Stimulated activated CD8-positive, alpha-beta memory T cell treated with anti-CD3 and anti-CD28 coated beads, Interleukin-7, amount 100 ng/mL, for 1 hour (primary cell): ENCODE measurements around the gene NPPB.
A peak's percentile ranks its signal among the peaks of the same experiment; 100 is the strongest.

Source experiments
- DNase-seq, 2 donors: peaks; one replicate each; pipeline ENCODE4 v3.0.0-alpha.2; 2020; ENCODE audit warnings: low read depth in 2 of 2

NPPB gene

DNA sequence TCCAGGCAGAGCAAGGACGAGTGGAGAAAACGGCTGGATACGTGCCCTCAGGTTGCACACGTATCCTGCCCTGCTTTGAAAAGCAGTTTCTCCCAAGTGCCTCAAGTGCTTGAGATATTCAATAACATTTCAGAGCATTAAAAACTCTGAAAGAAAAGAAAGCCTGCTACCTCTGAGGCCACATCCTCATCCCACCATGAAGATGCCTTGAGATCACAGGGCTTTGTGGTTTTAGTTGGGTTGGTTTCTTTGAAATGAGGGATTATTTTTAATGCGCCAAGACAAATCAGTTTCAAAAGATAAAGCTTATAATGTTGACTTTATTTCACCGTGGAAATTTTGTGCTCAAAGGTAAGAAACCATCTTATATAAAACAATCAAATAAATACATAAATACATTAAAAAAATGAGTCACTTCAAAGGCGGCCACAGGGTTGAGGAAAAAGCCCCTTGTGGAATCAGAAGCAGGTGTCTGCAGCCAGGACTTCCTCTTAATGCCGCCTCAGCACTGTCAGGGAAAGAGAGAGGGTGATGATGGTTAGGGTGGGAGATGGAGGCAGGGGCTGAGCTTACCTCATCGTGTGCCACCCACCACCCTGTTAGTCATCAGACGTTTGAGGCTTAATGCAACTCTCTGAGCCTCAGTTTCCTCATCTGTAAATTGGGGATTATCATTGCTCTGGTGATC lies 1.4 kb downstream of the NPPB start:
- no peak for DNase-seq

DNA sequence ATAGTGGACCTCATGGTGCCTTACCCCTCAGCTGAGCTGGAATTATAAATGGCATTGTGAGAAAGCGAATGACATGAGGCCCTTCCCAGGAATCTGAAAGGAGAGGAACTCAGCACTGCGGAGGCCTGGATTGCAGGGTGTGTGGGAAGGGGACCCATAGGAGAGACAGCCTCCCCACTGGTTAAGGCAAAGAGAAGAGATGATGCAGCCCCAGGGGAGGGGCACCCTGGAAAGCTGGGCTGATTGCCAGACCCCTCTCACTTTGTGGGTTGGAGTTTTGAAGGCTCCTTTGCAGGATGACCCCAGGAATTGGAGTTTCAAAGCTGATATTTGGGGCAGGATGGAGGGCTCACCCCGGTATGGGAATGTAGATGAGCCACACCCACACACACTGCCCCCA lies 2.0 kb downstream of the NPPB start:
- DNase-seq, result no peak

DNA sequence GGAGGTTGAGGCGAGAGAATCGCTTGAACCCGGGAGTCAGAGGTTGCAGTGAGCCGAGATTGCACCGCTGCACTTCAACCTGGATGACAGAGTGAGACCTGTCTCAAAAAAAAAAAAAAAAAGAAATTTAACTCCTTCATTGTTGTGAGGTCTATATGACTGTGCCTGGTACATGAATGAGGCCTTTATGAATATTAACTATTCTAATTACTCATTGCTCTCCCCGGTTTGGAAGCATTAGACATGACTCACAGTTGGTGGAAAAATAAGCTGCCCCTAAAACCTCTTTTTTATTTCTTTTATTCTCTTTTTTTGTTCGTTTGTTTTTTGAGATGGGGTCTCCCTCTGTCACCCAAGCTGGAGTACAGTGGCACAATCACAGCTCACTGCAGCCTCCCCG lies 3.3 kb downstream of the NPPB start:
- DNase-seq, result no peak

GRCh38 chr1:11854519-11854918 lies 4.2 kb downstream of the NPPB start:
- no peak for DNase-seq

DNA sequence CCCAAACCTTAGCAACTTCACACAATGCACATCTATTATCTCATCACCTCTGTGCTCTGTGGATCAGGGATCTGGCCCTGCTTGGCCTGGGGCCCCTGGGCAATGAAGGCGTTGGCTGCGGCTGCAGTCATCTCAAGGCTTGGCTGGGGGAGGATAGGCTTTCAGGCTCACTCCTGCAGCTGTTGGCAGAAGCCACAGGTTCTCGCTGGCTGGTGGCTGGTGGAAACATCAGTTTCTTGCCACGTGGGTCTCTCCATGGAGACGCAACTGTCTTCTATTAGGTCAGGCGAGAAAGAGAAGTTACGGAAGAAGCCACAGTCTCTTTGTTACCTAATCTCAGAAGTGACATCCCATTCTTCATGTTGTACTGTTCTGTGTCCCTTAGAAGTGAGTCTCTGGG lies 7.6 kb downstream of the NPPB start:
- no peak for DNase-seq

- DNase-seq, result no peak
Measured at GRCh38 chr1:11850156-11850555, 8.6 kb downstream of the NPPB start.

- no peak for DNase-seq
Measured at GRCh38 chr1:11848373-11848700, 10.4 kb downstream of the NPPB start.

DNA sequence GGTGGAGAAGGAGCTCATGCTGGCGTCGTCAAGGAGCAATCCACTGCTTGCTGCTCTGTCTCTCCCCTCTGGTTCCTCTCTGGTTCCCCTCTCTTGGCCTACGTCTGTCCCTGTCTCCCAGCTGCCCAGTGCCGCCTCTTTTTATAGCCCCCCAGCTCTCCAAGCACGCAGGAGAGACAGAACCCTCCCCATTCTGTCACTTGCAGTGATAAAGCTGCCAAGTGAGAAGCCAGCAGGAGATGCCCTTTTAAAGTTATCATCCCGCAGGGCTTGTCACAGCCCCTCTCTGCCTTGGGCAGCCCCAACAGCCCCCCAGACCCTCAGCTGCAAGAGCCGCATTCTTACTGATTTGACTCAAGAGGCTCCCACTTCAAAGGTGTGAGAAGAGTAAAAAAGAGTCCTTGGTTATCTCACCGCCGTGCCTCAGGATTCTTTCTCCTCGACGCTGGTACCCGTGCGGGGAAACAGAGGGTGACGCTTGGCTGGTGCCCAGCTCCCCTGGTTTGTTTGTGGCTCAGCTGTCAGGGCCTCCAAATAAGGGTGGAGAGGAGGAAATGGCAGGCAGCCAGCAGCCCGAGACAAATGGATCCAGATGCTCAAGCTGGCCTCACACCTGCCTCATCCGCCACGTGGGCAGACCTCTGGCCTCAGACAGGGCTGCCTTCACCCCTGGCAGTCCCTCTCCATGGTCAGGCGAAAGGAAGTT lies 10.9 kb downstream of the NPPB start, which contains the start of gene NPPA:
Gene NPPA, minus strand, starts transcription at position 117 of the 706 bp plus-strand sequence. Its CDS starts 99 bp downstream, at position 18.
- DNase-seq, result no peak

DNA sequence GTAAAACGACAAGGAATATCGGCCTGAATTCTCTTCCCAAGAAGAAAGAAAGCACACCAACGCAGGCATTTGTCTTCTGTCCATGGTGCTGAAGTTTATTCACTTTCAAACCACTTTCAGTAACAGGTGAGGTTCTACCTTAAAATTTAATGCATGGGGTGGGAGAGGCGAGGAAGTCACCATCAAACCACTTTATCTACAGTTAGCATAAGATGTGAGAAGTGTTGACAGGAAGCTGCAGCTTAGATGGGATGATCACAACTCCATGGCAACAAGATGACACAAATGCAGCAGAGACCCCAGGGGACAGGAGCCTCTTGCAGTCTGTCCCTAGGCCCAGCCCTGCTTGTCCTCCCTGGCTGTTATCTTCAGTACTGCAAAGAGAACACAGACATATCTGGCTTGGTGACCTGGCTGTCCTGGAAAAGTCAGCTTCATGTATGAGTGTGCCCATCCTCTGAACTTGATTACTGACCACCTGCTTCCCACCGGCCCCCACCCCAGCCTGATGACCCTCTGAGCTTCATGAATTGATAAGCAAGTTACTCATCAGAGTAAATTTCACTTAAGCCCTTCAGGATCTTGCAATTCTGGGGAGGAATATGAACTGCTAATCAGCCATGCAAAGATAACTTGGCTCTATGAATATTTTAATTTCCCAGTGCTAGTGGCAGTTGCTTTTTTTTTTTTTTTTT lies 13.0 kb downstream of the NPPB start:
- DNase-seq, result no peak

DNA sequence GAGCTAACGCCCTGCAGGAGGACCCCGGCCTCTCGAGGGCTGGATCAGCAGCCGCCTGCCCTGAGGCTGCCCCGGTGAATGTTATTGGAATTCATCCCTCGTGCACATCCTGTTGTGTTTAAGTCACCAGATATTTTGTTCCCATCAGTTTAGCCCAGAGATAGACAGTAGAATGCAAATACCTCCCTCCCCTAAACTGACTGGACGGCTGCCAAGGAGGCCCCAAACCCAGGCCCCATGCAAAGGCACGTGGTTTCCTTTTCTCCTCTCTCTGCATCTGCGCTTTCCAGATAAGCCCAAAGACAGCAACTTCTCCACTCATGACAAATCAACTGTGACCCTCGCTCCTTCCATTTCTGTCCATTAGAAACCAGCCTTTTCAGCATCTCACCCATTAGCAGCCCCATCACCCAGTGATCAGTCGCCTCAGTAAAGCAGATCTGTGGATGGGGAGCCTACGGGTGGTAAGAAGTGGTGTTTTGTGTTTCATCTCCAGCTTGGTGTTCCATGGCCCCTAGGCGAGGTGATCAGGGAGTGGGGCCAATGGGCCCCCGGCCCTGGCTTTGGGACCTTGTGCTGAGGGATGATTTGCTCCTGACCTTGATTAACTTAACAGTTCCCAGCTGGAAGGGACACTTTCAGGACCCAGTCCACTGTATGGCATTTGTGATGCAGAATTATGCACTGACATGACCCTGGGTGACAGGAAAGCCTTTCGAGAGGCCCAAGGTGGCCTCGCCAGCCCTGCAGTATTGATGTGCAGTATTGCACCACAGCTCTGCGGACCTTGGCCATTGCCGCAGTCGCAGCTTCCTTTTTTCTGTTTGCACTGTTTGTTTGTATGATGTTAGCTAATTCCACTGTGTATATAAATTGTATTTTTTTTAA lies 16.3 kb downstream of the NPPB start:
- no peak for DNase-seq

- no peak for DNase-seq
Measured at GRCh38 chr1:11841245-11842153, 17.2 kb downstream of the NPPB start.

DNA sequence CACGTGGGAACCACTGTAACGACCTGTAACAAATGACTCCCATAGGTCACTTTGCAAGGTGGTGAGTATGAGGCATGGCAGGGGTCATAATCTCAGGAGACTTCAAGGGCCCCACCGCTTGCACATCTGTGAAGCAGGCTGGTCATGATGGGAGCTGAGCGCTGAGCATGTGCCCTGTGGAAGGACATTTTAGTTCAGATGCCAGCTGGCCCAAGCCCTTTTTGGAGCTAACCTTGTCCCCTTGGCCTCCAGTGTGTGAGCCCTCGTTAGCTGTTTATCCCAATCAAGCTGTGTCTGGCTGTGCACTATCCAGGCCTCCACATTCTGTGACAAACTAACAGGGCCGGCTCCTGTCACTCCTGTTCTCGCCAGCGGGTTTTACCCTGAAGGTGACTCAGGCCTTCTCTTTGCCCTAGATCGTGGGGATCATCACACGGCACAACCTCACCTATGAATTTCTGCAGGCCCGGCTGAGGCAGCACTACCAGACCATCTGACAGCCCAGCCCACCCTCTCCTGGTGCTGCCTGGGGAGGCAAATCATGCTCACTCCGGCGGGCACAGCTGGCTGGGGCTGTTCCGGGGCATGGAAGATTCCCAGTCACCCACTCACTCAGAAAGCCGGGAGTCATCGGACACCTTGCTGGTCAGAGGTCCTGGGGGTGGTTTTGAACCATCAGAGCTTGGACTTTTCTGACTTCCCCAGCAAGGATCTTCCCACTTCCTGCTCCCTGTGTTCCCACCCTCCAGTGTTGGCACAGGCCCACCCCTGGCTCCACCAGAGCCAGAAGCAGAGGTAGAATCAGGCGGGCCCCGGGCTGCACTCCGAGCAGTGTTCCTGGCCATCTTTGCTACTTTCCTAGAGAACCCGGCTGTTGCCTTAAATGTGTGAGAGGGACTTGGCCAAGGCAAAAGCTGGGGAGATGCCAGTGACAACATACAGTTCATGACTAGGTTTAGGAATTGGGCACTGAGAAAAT lies 18.7 kb downstream of the NPPB start:
- no peak for DNase-seq

GRCh38 chr1:11838349-11839272 lies 20.1 kb downstream of the NPPB start:
- DNase-seq, result peak; percentile 44 to 58

DNA sequence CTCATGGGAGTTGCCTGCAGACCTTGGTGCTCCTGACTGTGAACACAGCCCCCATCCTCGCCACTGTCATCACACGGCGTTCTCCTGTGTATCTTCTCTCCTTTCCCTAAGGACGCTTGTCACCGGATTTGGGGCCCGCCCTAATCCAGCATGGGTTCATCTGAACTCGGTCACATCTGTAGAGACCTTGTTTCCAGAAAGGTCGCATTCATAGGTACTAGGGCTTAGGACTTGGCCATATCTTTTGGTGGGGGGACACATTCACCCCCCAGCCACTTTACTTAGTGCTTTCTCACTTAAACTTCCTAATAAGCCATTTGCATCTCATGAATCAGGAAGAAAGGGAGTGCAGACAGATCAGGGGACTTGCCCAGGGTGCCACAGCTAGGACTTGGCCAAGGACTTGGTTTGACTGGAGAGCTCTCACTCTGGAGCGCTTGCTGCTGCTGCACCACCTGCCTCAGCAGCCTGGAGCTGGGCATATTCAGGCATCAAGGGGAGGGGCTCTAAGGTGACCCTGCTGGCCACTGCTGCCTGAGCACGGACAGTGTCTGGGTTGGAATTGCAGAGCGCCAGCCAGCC lies 20.9 kb downstream of the NPPB start:
- DNase-seq, result no peak

DNA sequence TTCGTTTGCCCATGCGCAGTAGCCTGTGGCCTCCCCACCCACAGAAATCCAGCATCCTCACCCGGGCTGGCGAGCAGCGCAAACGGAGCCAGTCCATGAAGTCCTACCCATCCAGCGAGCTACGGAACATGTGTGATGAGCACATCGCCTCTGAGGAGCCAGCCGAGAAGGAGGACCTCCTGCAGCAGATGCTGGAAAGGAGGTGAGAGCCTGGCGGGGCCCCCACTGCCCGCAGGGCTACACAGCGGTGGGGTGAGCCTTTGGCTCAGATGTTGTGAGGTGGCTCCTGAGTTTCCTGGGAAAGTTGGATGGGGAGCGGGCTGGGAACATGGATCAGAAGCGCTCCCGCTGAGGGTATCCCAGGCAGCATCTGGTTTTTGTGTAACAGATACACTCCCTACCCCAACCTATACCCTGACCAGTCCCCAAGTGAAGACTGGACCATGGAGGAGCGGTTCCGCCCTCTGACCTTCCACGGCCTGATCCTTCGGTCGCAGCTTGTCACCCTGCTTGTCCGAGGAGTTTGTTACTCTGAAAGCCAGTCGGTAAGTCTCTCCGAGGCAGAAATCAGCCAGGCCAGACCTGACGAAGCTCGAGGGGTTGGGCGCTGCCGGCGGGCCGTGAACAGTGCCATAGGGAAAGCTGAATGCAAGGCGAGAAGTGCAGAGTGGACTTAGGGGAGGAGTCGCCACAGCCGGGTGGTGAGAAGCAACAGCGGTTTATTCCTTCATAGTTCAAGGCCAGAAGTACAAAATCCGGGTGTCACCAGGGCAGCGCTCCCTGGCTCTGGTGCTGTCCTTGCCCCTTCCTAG lies 21.6 kb downstream of the NPPB start:
- no peak for DNase-seq

DNA sequence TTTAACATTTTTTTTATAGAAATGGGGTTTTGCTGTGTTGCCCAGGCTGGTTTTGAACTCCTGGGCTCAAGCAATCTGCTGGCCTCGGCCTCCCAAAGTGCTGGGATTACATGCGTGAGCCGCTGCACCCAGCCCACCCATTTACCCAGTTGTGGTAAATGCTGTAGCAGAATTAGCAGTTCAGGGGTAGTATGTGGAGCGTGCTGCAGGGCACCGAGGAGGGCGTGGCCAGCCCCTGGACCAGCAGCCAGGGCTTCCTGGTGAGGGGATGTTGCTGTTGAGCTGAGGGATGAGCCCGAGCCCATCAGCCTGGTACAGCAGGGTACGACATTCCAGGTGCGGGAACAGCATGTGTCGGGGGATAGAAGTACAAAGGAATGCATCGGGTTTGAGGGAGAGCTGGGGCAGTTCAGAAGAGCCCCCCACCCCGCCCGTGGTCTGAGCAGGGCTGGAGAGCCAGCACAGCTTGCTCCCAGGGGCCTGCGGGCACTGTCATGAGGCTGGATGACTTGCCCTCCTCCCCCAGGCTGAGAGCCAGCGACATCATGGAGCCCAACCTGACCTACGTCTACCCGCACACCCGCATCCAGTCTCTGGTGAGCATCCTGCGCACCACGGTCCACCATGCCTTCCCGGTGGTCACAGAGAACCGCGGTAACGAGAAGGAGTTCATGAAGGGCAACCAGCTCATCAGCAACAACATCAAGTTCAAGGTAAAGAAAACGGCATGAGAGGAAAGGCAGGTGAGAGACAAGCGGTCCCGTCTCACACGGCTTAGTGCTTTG lies 23.1 kb downstream of the NPPB start:
- DNase-seq, result no peak

DNA sequence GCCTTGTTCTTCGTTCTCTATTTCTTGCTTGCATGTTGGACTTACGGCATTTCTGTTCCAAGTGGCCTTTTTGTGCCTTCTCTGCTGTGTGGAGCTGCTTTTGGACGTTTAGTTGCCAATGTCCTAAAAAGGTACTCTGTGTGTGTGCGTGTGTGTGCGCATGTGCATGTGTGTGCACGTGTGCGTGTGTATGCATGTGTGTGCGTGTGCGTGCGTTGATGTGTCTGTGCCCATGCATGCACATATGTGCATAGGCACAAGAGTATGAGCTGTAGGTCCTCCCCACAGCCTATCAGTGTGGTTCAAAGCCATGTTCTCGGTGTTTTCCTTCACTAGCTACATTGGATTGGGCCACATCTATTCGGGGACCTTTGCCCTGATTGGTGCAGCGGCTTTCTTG lies 24.8 kb downstream of the NPPB start:
- DNase-seq, result no peak
